Subcutaneous abdominal adipose tissue (tissue), 5 donors: Measurements from ENCODE around the gene SEC14L6.
"Not testable (repeated sequence)": the region's sequence is repeated elsewhere in the genome, so short reads cannot be mapped to it uniquely, and the experiment has no call there.

Experiments
- H3K27ac ChIP-seq: one replicate; pipeline ENCODE4 v1.7.0; 2013; ENCODE audit warnings: low read depth, mild to moderate bottlenecking, inconsistent platforms, low read length, moderate library complexity
- H3K27me3 ChIP-seq, 5 donors: one replicate each; pipeline ENCODE4 v1.7.0; 2013; ENCODE audit warnings: low read length in 5 of 5, inconsistent platforms in 1 of 5; ENCODE audit not compliant: control insufficient read depth in 5 of 5, insufficient read depth in 4 of 5
- H3K36me3 ChIP-seq, 5 donors: one replicate each; pipeline ENCODE4 v1.7.0; 2013; ENCODE audit warnings: low read length in 5 of 5; ENCODE audit not compliant: control insufficient read depth in 5 of 5, insufficient read depth in 5 of 5
- H3K4me1 ChIP-seq, 5 donors: one replicate each; pipeline ENCODE4 v1.7.0; 2013; ENCODE audit warnings: low read length in 5 of 5, mild to moderate bottlenecking in 3 of 5, moderate library complexity in 1 of 5; ENCODE audit not compliant: control insufficient read depth in 5 of 5, insufficient read depth in 5 of 5
- H3K4me3 ChIP-seq, 5 donors: one replicate each; pipeline ENCODE4 v1.7.0; 2013; ENCODE audit warnings: low read length in 5 of 5, low read depth in 1 of 5
- H3K9ac ChIP-seq, 5 donors: one replicate each; pipeline ENCODE4 v1.7.0; 2013; ENCODE audit warnings: low read length in 5 of 5, mild to moderate bottlenecking in 4 of 5, moderate library complexity in 3 of 5
- H3K9me3 ChIP-seq, 5 donors: one replicate each; pipeline ENCODE4 v1.7.0; 2013; ENCODE audit warnings: low read length in 5 of 5; ENCODE audit not compliant: control insufficient read depth in 5 of 5
- donor health status: healthy.
- donor health status: healthy.
- donor health status: healthy.
- donor health status: healthy.
- donor health status: healthy.

Gene SEC14L6

DNA sequence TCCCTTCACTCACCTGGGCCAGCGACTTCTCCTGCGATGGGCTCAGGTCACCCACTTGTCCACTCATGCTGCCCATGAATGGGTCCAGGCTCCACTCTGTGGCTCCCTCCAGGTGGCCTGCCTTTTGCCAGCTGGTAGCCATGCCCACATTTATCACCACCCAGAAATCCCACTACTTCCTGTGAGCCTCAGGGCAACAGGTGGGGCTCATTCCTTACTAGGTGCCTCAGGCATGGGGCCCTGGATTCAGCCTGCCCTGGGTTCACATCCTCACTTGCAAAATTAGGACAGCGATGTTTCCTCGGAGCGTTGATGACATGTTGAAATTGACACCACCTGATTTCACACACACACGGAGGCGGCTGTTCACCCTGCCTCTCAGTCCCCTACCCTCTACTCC, at the start of gene SEC14L6:
Gene SEC14L6, minus strand, starts transcription at position 126 of the 400 bp plus-strand sequence. Its CDS starts 59 bp downstream, at position 67.
- Histone ChIP-seq H3K36me3 (no peaks in the 10 kb centered on the region), H3K4me1 (peaks cover 0 to 11% (median 7%) of the 10 kb centered on the region in 5 donors), H3K9ac (no peak within 1 kb of the TSS), H3K27ac (no peak within 1 kb of the TSS), H3K4me3 (no peak within 1 kb of the TSS), H3K27me3 (peaks cover 11 to 32% (median 23%) of the 10 kb centered on the region in 5 donors), H3K9me3 (no peaks in the 10 kb centered on the region)

DNA sequence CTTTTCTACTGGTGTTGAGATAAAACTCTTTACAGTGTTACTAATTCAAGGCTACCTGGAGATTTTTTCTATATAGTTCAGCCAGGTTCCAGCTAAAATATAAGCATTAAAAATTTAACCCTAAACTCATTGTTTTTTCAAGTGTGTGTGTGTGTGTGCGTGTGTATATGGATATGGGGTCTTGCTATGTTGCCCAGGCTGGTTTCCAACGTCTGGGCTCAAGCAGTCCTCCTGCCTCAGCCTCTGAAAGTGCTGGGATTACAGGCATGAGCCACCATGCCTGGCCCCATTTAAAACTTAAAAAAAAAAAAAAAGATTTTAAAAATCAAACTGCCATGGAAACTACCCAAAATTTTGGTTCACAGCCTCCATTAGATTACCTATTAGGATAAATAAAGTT, 49.7 kb upstream of the SEC14L6 start:
- Histone ChIP-seq H3K36me3 (no peaks in the 10 kb centered on the region), H3K4me3 (no peak overlapping the region), H3K9me3 (no peaks in the 10 kb centered on the region), H3K27ac (no peak overlapping the region), H3K27me3 (no peaks in the 10 kb centered on the region), H3K4me1 (peaks cover 0 to 12% (median 7%) of the 10 kb centered on the region in 5 donors), H3K9ac (no peak overlapping the region)

DNA sequence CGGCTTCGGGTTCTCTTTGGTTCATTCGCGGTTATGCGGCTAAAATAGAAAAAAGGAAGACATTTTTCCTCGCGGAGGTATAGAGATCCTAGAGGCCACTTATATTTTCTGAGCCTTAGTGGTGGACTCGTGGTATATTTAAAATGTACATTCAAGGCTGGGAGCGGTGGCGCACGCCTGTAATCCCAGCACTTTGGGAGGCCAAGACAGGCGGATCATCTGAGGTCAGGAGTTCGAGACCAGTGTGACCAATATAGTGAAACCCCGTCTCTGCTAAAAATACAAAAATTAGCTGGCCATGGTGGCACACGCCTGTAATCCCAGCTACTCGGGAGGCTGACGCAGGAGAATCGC, 45.8 kb upstream of the SEC14L6 start:
- H3K4me3 ChIP-seq = peak overlapping the region; percentile 61 to 99 (median 85)
- H3K4me1 ChIP-seq = peaks cover 4 to 27% (median 21%) of the 10 kb centered on the region in 5 donors
- H3K27ac ChIP-seq = peak overlapping the region; percentile 88
- not testable (repeated sequence) for H3K27me3 ChIP-seq, H3K9ac ChIP-seq, H3K9me3 ChIP-seq
- peaks cover 0 to 21% (median 19%) of the 10 kb centered on the region in 5 donors for H3K36me3 ChIP-seq

DNA sequence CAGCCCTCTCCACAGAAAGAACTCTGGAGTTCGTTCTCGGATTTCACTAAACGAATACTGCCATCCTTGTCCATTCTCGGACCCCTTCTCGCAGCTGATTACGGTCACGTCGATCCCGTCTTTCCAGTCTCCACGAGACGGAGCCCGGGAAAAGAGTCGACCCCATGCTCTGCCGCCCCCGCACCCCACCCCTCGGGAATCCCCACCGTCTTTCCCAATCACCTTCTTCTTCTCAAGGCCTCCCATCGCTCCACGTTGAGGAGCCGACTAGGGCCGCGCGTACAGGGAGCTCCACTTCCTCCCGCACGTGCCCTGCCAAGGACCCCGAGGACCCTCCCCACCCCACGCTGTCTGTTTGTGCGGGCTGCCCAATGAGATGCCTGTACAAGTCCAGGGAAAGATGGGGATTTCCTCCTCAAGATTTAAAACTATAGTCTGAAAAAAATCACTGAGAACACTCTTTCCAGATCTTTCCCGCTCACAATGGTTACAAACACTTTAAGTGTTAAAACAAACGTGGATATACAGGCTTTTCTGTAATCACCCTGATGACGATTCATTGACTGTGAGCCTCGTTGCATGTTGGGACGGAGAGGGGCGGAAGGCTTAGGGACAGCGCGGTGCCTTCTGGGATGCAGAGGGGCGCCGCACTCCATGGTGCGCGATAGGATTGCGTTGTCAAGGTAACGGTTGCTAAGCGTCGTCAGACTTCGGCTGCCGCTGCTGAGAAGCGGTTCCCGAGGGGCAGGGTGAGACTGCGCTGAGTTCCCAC, 45.2 kb upstream of the SEC14L6 start, which contains the start of gene PES1:
Gene PES1, minus strand, starts transcription at position 323 of the 772 bp plus-strand sequence. Its CDS starts 77 bp downstream, at position 246.
- H3K4me1 ChIP-seq = peaks cover 4 to 27% (median 21%) of the 10 kb centered on the region in 5 donors
- no peaks in the 10 kb centered on the region for H3K27me3 ChIP-seq
- H3K27ac ChIP-seq = peak within 1 kb of the TSS; percentile 88
- peak within 1 kb of the TSS; percentile 75 to 99 (median 94) for H3K4me3 ChIP-seq
- H3K9me3 ChIP-seq = no peaks in the 10 kb centered on the region
- peaks cover 0 to 27% (median 24%) of the 10 kb centered on the region in 5 donors for H3K36me3 ChIP-seq
- peak within 1 kb of the TSS; percentile 74 to 93 (median 78) for H3K9ac ChIP-seq

DNA sequence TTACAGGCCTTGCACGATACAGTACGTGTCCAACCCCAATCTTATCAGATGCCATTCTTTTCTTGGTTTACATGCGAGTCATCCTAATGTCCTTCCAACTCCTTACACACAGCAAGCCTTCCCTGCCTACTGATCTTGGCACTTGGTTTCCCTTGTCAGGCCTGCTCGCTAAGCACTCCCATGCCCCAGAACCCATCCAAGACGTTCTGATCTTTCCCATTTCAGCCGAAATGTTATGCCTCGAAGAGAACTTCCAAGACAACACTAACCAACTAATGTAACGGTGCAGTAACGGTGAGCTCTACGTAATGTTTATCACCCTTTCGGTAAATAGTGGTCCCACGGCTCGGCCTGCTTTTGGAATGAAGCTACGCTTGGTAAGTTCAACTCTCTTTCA, 44.6 kb upstream of the SEC14L6 start:
- Histone ChIP-seq H3K9ac (peak overlapping the region; percentile 74 to 93 (median 78)), H3K27ac (peak overlapping the region; percentile 88), H3K4me1 (peaks cover 4 to 27% (median 21%) of the 10 kb centered on the region in 5 donors), H3K9me3 (no peaks in the 10 kb centered on the region), H3K4me3 (peak overlapping the region; percentile 75 to 99 (median 94)), H3K27me3 (no peaks in the 10 kb centered on the region), H3K36me3 (peaks cover 0 to 33% (median 30%) of the 10 kb centered on the region in 5 donors)

DNA sequence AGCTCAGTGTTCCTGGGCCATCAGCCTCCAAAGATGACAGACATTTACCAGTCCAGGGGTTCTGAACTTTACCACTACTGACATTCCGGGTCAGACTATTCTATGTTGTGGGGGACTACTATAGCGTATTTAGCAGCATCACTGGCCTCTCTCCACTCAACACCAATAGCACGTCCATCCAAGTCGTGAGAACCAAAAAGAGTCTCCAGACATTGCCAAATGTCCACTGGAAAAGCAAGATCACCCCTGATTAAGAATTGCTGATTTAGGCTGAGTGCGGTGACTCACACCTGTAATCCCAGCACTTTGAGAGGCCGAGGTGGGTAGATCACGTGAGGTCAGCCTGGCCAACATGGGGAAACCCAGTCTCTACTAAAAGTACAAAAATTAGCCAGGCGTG, 39.9 kb upstream of the SEC14L6 start:
- Histone ChIP-seq H3K27me3 (no peaks in the 10 kb centered on the region), H3K4me3 (no peak overlapping the region), H3K9ac (no peak overlapping the region), H3K36me3 (peaks cover 0 to 79% (median 76%) of the 10 kb centered on the region in 5 donors), H3K27ac (no peak overlapping the region), H3K9me3 (no peaks in the 10 kb centered on the region), H3K4me1 (peaks cover 4 to 17% (median 16%) of the 10 kb centered on the region in 5 donors)

DNA sequence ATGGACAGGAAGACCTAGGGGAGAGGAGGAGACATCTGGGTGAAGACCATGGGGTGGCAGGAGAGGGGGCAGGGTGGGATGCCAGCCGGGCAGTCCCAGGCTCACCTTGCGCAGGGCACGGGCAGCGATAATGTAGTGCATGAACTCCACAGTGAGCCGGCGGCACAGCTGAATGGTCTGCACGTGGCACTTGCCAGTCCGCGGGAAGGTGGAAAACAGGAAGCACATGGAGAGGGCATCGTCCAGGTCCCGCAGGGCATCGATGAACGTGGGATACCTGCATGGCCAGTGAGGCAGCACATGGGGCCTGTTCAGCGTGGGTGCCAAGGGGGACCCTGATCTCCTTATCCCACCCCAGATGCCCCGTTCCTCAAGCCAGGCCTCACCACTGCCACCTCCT, 37.9 kb upstream of the SEC14L6 start:
- Histone ChIP-seq H3K9me3 (no peaks in the 10 kb centered on the region), H3K4me3 (no peak overlapping the region), H3K36me3 (peaks cover 0 to 99% (median 96%) of the 10 kb centered on the region in 5 donors), H3K9ac (no peak overlapping the region), H3K27ac (no peak overlapping the region), H3K27me3 (no peaks in the 10 kb centered on the region), H3K4me1 (no peaks in the 10 kb centered on the region)

DNA sequence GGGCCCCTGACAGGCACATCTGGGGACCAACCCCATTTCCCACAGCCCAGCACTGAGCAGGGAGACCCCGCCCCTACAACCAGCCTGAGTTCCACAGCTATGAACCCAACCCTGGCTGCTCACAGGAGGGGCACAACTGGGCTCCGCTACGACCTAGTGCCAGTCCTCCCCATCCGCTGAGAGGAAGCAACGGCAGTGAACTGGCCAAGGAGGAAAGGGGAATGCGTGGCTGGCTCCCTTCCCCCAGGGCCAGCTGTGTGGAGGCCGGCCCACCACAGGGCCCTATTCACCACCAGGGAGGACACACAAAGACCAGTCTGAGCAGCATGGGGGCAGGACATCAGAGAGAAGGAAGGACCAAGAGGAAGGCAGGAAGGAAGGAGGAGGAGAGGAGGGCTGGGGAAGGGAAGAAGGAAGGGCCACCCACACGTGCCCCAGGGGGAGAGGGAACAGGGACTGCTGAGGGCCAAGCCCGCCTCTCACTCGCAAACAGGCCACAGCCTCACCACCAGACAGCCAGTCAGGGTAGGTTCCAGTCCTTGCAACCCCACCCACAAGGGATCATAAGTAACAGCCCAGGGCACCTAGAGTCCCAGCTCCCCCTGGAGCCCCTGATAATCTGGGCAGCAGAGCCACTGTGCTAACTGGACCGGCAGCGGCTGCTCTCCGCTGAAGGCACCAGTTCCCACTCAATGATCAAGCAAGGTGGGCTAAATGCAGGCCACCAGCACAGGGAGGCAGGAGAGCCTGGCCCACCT, 36.4 kb upstream of the SEC14L6 start:
- H3K9ac ChIP-seq = no peak overlapping the region
- no peaks in the 10 kb centered on the region for H3K9me3 ChIP-seq
- H3K36me3 ChIP-seq = peaks cover 0 to 99% (median 98%) of the 10 kb centered on the region in 5 donors
- H3K4me1 ChIP-seq = no peaks in the 10 kb centered on the region
- no peak overlapping the region for H3K27ac ChIP-seq
- no peaks in the 10 kb centered on the region for H3K27me3 ChIP-seq
- H3K4me3 ChIP-seq = no peak overlapping the region

DNA sequence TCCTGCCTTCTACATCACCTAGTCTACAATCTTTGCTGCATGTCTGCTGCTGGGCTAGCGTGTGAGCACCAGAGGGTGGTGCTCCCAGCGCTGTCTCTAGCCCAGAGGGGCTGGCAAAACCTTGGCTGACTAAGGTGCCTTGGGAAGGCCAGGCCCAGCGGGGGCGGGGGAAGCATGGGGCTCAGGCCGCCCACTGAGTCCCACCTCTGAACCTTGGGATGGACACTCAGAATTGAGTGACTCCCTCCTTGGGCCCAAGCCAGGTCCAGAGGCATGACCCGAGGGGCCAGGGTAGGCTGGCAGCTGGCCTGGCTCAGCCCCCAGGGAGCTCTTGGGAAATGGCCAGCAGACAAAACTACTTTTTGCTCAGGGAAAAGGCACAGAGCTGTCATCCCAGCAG, 35.5 kb upstream of the SEC14L6 start:
- Histone ChIP-seq H3K9me3 (no peaks in the 10 kb centered on the region), H3K36me3 (peaks cover 0 to 99% (median 98%) of the 10 kb centered on the region in 5 donors), H3K4me3 (no peak overlapping the region), H3K27me3 (no peaks in the 10 kb centered on the region), H3K9ac (no peak overlapping the region), H3K4me1 (no peaks in the 10 kb centered on the region), H3K27ac (no peak overlapping the region)

DNA sequence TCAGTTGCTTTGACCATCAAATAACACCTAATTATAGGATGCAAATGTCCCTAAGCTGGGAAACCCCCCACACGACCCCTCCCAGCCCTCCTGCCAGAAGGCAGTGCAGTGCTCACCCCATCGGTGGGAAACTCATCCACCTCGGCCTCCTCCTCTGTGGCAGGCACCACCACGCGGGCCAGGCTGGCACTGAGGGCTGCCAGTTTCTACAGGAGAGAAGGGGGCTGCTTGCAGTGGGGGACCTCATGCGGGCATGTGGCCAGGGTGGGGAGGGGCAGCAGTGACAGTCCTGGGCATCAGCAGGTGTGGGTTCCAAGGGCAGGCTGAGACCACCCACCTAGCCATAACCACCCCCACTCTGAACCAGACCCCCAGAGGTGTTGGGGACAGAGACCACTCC, 34.4 kb upstream of the SEC14L6 start:
- Histone ChIP-seq H3K27me3 (no peaks in the 10 kb centered on the region), H3K4me1 (no peaks in the 10 kb centered on the region), H3K9me3 (no peaks in the 10 kb centered on the region), H3K9ac (no peak overlapping the region), H3K27ac (no peak overlapping the region), H3K36me3 (peaks cover 0 to 99% (median 98%) of the 10 kb centered on the region in 5 donors), H3K4me3 (no peak overlapping the region)
